ENCODE measurements around the gene C5AR1. TPM values are rescaled to one million over a fixed set of nuclear protein-coding genes. Genes with fewer than 3 reads are reported as not detected.
A peak's percentile ranks its signal among the peaks of the same experiment; 100 is the strongest.

C5AR1 gene
- total and polyA plus RNA-seq, 9 of the 15 experiments (the other 6 are each of a cell fraction or from before 2014, with no cell fraction given), result 0.06 to 1.6 (median 0.28) TPM; not detected in 3

GRCh38 chr19:47284324-47284899 lies 25.2 kb upstream of the C5AR1 start (continued):
- peak; percentile 40; the same call in 1 of the 2 replicates for TF ChIP-seq REST (IDR thresholded peaks at IDR 0.05; ENCODE audit: borderline replicate concordance)
- TF ChIP-seq REST (CRISPR knock-in tag; IDR thresholded peaks at IDR 0.05; ENCODE audit: low read depth), result no peak
- TF ChIP-seq FOXK2 (conservative IDR thresholded peaks at IDR 0.05 in 1 of 2, IDR thresholded peaks at IDR 0.05 in 1 of 2; ENCODE audit: low read depth in 2 of 2), result peak in 1 of 2 experiments; percentile 13; a peak in 1 of 4 replicates
- TF ChIP-seq CTCFL (IDR thresholded peaks at IDR 0.05; ENCODE audit: borderline replicate concordance, insufficient read depth, low read depth, low read length, poor library complexity, severe bottlenecking), result peak; percentile 42
- peak; percentile 96 for TF ChIP-seq PKNOX1 (IDR thresholded peaks at IDR 0.05)
- TF ChIP-seq SRF (CRISPR knock-in tag; IDR thresholded peaks at IDR 0.05), result no peak
- TF ChIP-seq CTCF (IDR thresholded peaks at IDR 0.05 in 2 of 3, conservative IDR thresholded peaks at IDR 0.05 in 1 of 3; ENCODE audit: insufficient read depth in 2 of 3, low read depth in 1 of 3, low read length in 3 of 3), result peak; percentile 73 to 87 (median 79)
- no peak for TF ChIP-seq ZNF436 (CRISPR knock-in tag; IDR thresholded peaks at IDR 0.05)
- TF ChIP-seq ELF2 (CRISPR knock-in tag; IDR thresholded peaks at IDR 0.05), result no peak
- no peak for TF ChIP-seq IRF1 (CRISPR knock-in tag; IDR thresholded peaks at IDR 0.05; ENCODE audit: borderline replicate concordance)
- peak; percentile 49; the same call in 1 of the 2 replicates for TF ChIP-seq SMC3 (conservative IDR thresholded peaks at IDR 0.05; ENCODE audit: insufficient read depth, low read depth, low read length)
- peak; percentile 75 for TF ChIP-seq MEIS2 (IDR thresholded peaks at IDR 0.05; ENCODE audit: partially characterized antibody)

Measured in K562 (cell line).